GM21390 (cell line): ENCODE measurements around the gene ADPRM.
"Not testable (repeated sequence)": the region's sequence is repeated elsewhere in the genome, so short reads cannot be mapped to it uniquely, and the experiment has no call there.

Source experiments
- ATAC-seq: cut with Tn5 transposase; IDR thresholded peaks from one replicate; pipeline ENCODE4 v1.9.1; 2021; ENCODE audit not compliant: unreplicated experiment

The ADPRM gene

DNA sequence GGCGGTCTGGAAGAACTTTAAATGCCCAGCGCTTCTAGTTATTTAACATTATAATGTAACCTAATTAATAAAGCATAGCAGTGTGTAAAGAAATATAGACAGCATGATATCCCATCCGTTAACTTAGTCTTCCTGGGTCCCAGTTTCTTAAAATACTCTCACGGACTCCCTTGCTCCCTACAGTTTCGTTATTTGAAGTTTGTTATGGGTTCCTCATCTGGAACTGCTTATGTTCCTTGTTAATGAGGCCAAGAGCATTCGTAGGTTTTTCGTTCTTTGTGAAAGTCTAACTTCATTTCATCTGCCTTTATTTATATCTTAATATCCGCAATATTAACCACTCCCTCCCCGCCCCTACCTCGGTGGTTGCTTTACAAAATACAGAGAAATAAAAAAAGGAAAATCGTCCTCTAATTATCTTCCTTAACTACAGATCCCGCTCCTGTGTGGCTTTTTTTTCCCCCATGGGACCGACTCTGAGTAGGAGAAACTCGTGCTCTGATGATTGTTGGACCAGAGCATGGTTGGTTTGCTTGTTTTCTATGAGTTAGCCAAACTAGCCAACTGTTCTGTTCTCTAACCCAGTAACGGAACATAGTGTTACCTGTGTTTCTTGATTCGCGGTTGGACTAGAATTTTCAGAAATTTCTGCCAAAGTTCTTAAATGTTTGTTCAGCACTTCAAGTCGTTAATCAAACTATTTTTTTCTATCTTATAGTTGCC lies 863 bp downstream of the ADPRM start:
- ATAC-seq = no peak

DNA sequence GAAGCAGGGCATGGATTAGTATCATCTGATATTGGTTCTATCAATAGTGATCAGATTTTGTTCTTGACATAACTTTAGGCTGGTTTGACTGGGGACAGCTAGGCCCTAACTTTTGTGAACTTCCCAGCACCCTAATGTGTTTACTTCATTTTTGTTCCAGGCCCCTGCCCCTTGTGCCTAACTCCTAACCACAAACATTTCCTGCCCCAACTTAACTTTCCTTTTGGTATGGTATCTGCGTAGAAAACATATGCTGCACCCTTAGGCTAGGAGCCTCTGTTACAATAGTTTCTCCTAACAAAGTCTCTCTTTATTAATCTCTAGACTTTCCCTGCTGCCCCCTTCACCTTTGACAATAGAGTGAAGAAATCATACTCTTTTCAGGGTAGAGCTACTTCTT lies 2.5 kb downstream of the ADPRM start:
- no peak for ATAC-seq

GRCh38 chr17:10702574-10702973 lies 5.2 kb downstream of the ADPRM start:
- no peak for ATAC-seq

- no peak for ATAC-seq
These were observed 8.3 kb downstream of the ADPRM start for GRCh38 chr17:10705727-10706126.

DNA sequence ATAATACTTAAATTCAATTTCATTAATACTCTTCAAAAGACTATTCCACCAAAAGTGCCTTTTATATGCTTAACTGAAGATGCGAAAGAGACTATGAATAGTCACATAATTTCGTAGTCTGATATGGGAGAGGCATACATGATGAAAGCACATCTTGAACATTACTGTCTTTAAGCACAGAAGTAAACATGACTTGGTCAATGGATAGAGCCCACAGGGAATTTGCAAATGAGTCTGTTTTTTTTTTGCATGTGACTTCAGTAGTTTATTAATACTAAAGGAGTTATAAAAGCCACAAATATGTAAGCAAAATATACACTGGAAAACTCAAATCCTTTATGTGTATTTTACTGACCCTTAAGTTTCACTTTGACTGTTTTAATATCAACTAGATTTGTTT lies 15.9 kb downstream of the ADPRM start:
- no peak for ATAC-seq

DNA sequence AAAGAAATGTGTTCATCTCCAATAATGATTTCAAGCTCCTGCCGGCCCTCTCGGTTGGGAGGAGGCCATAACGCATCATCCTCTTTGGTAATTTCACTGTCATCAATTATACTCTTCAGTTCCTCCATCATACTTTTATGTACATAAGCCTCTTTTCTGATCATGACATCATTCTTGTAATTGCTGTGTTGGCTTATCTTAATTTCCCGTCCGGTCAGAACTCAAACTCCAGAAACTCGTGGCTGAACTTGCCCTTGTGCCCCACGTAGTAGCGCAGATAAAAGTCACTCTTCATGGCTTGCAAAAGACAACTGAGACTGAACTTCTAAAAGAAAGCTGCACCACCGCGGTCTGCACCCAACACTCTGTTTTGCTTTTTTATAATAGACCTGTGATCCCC lies 18.8 kb downstream of the ADPRM start:
- no peak for ATAC-seq

DNA sequence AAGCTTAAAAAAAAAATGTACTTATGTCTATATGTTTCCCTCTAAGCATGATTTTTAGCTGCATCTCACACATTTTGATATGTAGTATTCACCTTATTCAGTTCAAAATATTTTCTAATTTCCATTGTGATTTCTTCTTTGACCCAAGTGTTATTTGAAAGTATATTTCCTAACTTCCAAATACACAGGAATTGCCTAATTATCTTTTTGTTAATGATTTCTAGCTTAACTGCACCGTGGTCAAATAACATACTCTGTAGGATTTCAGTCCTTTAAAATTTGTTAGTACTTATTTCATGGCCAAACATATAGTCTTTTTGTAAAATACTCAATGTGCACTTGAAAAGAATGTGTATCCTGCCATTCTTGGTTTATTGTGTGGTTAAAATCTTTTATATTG lies 21.2 kb downstream of the ADPRM start:
- ATAC-seq = no peak

DNA sequence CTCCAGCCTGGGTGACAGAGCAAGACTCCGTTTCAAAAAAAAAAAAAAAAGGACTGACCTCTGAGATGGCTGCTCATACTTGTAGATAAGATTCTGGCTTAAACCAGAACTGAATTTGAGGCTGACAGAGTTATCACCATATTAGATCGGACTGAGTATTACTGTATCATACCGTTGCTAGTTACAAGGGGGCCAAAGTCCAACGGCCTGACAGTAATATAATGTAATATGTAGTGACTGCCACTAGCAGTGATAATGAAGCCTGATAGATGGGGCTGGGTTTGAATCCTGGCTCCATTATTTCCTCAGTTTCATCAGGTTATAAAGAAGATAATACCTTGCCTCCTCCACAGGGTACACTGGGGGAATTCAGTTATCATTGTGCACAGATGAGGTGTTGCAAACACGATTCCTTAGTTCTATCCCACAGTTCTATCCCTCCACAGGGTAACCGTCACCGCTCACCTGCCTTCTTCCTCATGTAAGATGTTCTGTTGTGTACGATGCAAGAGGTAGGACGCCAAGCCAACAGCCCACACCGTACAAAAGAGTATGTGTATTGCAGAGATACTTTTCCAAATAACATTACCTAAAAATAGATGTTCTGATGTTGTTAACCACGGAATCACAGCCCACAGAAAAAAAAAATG lies 27.3 kb downstream of the ADPRM start:
- ATAC-seq = no peak

- ATAC-seq = no peak
These were observed 27.9 kb downstream of the ADPRM start for GRCh38 chr17:10725262-10725661.

- ATAC-seq = no peak
These were observed 28.8 kb downstream of the ADPRM start for GRCh38 chr17:10726196-10726595.

- ATAC-seq = no peak
These were observed 29.8 kb downstream of the ADPRM start for GRCh38 chr17:10727192-10727591.

DNA sequence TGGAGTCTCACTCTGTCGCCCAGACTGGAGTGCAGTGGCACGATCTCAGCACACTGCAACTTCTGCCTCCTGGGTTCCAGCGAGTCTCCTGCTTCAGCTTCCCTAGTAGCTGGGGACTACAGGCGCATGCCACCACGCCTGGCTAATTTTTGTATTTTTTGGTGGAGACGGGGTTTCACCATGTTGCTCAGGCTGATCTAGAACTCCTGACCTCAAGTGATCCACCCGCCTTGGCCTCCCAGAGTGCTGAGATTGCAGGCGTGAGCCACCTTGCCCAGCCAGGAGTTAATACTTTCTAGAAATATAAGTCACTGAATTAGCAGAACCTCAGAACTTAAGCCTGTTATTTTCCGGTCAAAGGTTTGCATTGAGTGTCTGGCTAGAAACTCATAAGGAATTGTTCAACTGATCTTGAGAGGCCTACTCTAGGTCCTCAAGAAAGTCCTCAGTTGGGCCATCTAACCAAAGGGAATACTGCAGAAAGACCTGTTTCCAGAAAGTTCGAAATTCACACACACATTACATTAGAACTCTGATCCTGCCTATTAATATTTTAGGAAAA lies 31.0 kb downstream of the ADPRM start:
- ATAC-seq = no peak

- ATAC-seq = peak; percentile 77
These were observed 32.2 kb downstream of the ADPRM start, which contains the start of gene TMEM220 for GRCh38 chr17:10729334-10730193. TMEM220 (minus strand) TSS chr17:10730023; CDS start chr17:10729851, 172 bp downstream.

- ATAC-seq = not testable (repeated sequence)
These were observed 32.9 kb downstream of the ADPRM start for GRCh38 chr17:10730247-10730646.

DNA sequence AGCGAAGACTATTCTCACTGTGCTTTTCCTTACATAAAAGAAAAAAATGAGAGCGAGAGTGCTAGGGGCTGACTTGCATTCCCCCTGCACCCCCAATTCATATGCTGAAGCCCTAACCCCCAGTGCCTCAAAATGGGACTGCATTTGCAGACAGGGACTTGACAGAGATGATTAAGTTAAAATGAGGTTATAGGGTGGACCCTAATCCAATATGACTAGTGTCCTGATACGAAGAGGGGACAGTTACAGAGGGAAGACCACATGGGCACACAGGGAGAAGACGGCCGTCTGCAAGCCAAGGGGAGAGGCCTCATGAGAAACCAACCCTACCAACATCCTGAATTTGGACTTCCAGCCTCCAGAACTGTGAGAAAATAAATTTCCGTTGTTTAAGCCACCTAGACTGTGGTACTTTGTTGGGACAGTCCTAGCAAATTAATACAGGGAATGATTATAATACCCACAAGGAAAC lies 34.0 kb downstream of the ADPRM start:
- ATAC-seq = no peak

DNA sequence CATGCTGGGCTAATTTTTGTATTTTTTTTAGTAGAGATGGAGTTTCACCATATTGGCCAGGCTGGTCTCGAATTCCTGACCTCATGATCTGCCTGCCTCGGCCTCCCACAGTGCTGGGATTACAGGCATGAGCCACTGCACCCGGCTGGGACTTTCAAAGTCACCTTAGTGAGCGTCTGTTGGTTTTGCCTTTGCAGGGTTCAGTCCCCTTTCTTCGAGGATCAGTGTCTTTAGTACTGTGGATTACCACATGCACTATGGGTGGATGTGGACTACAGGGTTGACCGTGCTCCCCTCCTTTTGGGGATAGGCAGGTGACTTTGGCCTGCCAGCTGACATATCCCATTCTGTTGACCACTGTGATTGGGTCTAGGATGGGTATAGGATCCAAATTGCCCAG lies 34.7 kb downstream of the ADPRM start:
- ATAC-seq = not testable (repeated sequence)

- no peak for ATAC-seq
These were observed 36.3 kb downstream of the ADPRM start for GRCh38 chr17:10733666-10734065.

- no peak for ATAC-seq
These were observed 37.9 kb downstream of the ADPRM start for GRCh38 chr17:10735251-10735650.

DNA sequence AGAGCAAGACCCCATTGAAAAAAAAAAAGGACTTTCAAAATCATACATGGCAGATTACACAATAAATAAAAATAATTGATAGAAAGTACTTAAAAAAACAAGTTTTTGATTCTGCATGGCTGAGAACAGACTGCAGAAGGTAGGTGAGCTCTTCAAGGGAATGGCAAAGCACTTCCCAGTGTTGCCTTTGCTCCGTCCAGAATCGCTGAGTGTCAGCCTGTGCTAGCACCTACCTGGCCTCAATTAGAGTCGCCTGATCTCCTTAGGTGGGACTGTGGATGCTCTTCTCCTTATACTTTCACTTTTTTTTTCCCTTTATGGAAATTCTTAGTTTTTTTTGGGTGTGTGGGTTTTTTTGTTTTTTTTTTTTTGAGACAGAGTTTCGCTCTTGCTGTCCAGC lies 38.4 kb downstream of the ADPRM start:
- no peak for ATAC-seq

DNA sequence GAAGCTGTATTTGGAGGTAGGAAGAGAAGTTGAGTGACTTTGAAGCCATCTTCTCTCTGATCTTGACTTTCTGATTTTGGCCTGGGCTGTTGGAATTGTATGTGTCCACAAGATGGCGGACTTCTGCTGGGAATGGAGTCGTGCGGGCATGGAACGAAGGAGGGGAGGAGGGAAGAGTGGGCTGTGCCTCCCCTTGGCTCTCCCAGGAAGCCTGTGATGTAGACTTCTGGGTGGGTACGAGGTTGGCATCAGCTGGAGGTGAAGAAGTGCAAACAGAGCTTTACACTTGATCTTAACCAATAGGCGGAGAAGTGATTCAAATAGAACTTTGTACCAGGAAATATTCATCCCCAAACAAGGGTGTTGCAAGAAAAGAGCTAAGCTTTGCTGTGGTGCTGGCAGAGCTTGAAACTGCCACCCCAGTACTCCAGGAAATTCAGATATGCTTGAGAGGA lies 39.8 kb downstream of the ADPRM start:
- ATAC-seq = no peak

- no peak for ATAC-seq
These were observed 40.3 kb downstream of the ADPRM start for GRCh38 chr17:10737736-10738135.
